Activated CD8-positive, alpha-beta memory T cell treated with anti-CD3 and anti-CD28 coated beads, Interleukin-2, amount 50 U/mL, for 4 hours (primary cell): ENCODE data around the gene ADCY2.

ENCODE experiments used
- DNase-seq: peaks from one replicate; pipeline ENCODE4 v3.0.0-alpha.2; 2020

ADCY2 gene

DNA sequence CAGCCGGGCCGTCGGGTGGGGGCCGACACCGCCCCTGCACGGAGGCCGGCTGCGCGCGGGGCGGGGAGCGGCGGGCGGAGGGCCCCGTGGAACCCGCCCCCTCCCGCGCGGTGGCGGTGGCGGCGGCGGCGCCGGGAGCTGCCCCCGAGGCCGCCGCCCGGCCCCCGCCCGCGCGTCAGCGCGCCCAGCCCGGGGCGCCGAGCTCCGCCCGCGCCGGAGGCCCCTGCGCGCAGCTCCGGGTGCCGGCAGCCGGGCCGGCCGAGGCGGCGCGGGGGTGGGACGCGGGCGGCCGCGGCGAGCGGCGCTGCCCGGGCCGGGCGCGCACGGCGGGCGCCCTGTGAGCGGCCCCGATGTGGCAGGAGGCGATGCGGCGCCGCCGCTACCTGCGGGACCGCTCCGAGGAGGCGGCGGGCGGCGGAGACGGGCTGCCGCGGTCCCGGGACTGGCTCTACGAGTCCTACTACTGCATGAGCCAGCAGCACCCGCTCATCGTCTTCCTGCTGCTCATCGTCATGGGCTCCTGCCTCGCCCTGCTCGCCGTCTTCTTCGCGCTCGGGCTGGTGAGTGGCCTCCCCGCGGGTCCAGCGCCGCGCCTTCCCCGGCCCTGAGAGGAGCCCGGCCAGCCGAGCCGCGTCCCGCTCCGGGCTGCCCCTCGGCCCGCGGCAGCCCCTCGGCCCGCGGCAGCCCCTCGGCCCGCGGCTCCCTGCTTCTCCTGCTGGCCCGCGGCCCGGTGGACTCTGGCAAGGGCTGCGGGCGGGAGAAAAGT, at the start of gene ADCY2:
TSS of gene ADCY2 (plus strand) at position 192 of the 766 bp plus-strand sequence. CDS start at position 351, 159 bp downstream.
- DNase-seq, result no peak

- no peak for DNase-seq
Measured at GRCh38 chr5:7347377-7347776, 48.6 kb upstream of the ADCY2 start.

DNA sequence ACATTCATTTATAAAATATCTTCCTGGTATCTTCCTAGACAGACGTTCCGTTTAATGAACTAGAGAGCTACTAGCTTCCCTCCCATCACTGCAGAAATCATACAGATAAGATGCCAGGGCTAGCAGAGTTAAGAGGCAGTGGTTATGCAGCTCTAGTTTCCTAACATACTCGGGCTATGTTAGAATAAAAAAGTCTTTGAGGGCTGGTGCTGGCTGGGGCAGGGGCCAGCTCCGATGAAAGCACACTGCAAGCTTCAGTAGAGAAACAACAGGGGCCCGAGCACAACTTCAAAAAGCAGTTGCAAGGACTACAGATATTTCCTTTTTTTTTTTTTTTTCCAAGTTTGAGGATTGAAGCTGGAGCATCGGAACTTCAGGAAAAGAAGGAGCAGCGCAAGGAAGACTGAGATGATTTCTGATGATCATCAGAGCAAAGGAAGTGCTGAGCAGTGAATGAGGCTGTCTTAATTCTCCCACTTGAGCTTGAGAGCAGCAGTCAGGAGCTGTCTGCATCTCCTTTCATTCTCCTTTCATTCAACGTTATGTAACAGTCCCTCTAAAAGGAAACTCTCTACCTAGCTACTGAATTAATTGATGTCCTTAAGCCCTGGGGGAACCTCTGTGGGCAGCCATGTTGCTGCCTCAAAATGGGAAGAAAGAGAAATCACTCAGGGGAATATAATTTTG, 47.6 kb upstream of the ADCY2 start:
- no peak for DNase-seq

- DNase-seq, result no peak
Measured at GRCh38 chr5:7361593-7361992, 34.3 kb upstream of the ADCY2 start.

- DNase-seq, result no peak
Measured at GRCh38 chr5:7363067-7363677, 32.8 kb upstream of the ADCY2 start.

GRCh38 chr5:7364226-7364875, 31.6 kb upstream of the ADCY2 start:
- no peak for DNase-seq

GRCh38 chr5:7367780-7368179, 28.2 kb upstream of the ADCY2 start:
- no peak for DNase-seq

GRCh38 chr5:7372399-7372798, 23.5 kb upstream of the ADCY2 start:
- DNase-seq, result no peak

DNA sequence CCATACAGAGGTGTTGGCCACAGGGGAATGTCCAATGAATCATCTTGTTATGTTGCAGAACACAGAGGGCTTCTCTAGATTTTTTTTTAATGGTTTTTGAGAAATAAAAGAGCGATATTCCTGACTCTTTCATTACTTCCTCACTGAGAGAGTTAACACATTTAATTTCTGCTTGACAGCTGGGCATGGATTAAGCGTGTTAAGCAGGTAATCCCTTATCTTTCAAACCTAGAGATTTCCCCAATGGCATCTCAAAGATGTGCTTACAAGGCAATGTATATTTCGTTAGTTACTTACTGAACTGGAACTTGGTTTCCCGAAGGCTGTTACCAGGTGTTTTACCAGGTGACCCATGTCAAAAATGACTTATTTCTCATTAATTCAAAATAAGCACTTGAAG, 21.8 kb upstream of the ADCY2 start:
- no peak for DNase-seq

GRCh38 chr5:7375457-7375856, 20.5 kb upstream of the ADCY2 start:
- no peak for DNase-seq

- DNase-seq, result no peak
Measured at GRCh38 chr5:7376871-7377270, 19.1 kb upstream of the ADCY2 start.

DNA sequence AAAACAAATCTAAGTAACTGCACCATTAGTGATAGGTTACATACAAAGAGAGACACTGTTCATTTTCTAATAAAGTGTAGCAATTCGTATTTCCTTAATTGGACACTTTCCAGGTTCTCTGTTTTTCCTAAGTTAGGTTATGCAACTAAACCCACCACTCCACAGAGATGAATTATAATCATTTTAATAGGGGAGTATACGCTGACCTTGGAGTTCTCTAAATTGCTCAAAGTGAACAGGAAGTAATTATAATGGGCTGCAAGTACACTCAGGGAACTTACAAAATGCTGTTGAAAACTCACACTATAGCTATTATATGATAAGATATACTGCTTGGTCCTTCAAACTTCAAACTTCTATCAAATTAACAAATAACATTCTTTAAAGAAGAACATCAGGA, 18.2 kb upstream of the ADCY2 start:
- no peak for DNase-seq

DNA sequence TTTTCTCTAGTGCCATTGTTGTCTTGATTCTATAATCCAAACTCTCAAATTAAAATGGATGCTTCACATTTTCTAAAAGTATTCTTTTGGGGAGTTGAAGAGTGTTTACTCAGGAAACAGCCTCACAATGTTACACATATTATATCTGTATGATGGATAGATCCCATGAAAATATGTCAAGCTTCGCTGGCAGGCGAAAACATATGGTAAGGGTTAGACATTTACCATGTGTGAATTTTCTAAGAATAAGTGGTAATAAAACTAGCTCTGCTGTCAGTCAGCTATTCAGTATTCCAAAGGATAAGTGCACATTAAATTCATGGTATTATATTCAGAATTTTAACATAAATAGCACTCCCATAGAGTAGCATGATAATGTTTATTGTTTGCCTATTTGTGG, 13.3 kb upstream of the ADCY2 start:
- no peak for DNase-seq

- DNase-seq, result no peak
Measured at GRCh38 chr5:7385681-7386080, 10.3 kb upstream of the ADCY2 start.

GRCh38 chr5:7388553-7388952, 7.4 kb upstream of the ADCY2 start:
- DNase-seq, result no peak

GRCh38 chr5:7391215-7391614, 4.7 kb upstream of the ADCY2 start:
- no peak for DNase-seq

DNA sequence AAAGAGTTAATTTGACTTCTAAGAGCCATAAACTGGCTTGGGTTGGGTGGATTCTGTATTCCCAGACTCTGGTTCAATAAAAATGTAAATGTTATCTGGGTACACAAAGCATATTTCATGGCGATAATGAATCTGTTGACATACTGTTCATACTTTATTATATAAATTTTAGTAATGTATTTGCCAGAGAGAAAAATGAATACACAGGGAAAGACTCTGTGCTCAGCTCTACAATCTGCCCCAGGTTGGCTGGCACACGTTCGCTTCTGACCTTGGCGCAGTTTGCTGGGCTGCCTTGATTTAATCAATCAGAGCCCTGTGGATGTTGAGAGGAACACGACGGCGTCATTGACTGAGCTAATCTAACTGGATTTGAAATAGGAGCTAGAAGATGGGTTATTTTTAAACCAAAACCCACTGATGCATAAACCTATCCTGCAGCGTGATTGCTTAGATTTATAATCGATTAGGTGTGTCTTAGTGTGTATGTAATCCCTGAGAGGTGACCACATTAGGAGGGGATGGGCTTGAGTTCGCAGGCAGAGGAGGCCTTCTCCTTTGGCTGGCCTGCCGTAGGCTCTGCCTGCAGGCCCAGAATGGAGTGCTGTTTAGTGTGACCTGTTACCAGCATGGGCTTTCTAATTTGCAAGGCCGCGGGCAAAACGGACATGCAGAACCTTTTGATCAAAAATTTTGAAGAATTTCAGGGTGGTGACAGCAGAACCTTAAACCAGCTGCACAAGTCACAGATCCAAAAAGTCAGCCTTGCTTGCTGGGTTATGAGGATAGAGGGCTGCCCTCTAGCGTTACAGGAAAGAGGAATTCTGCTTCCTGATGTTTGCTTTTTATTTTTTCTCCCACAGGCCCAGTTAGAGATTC, 3.9 kb upstream of the ADCY2 start:
- DNase-seq, result no peak

- DNase-seq, result no peak
Measured at GRCh38 chr5:7392693-7393024, 3.3 kb upstream of the ADCY2 start.

GRCh38 chr5:7393921-7394799, 1.8 kb upstream of the ADCY2 start:
- no peak for DNase-seq

GRCh38 chr5:7394889-7395431, 978 bp upstream of the ADCY2 start:
- no peak for DNase-seq

- no peak for DNase-seq
Measured at GRCh38 chr5:7395432-7395946, 449 bp upstream of the ADCY2 start.
